A375 (cell line): Measurements from ENCODE around the gene ACO2. TPM values are rescaled to one million over a fixed set of nuclear protein-coding genes. Genes with fewer than 3 reads are reported as not detected.

Experiments
- total RNA-seq: library from RNA; depleted of rRNA; stranded (reverse); fragments of >200 nt; shearing (Covaris generic); gene quantifications from 2 replicates; pipeline ENCODE4 v1.2.3, GENCODE V29; 2014; rRNA removed

The ACO2 gene
- 45.5 and 51.5 TPM in 2 replicates for total RNA-seq

GRCh38 chr22:41468381-41469217 is at the start of gene ACO2, which contains the start of gene PHF5A:
TSS of gene ACO2 (plus strand) at chr22:41469117. CDS start at chr22:41469147, 30 bp downstream.
TSS of gene PHF5A (minus strand) at chr22:41468692. CDS start at chr22:41468653, 39 bp downstream.

GRCh38 chr22:41446639-41447434 is 22.1 kb upstream of the ACO2 start, which contains the start of gene TOB2:
TSS of gene TOB2 (minus strand) at chr22:41446801. CDS start at chr22:41437345, 9,456 bp downstream.

GRCh38 chr22:41543854-41544670 is 75.1 kb downstream of the ACO2 start, which contains the start of gene POLR3H:
TSS of gene POLR3H (minus strand) at chr22:41544470. CDS start at chr22:41544101, 369 bp downstream.

Other genes with a start within 250 kb of the ACO2 start
- gene CHADL, start 228.2 kb upstream of the ACO2 start, total RNA-seq = 1.0 and 1.2 TPM in 2 replicates
- 80.0 and 88.7 TPM in 2 replicates for gene RANGAP1, start 182.9 kb upstream of the ACO2 start, total RNA-seq
- 34.8 and 35.3 TPM in 2 replicates for gene ZC3H7B, start 167.6 kb upstream of the ACO2 start, total RNA-seq
- gene TEF, start 87.2 kb upstream of the ACO2 start, total RNA-seq = 4.8 and 5.5 TPM in 2 replicates
- 25.1 and 25.4 TPM in 2 replicates for gene TOB2, start 22.3 kb upstream of the ACO2 start, total RNA-seq
- 67.3 and 74.7 TPM in 2 replicates for gene PHF5A, start 425 bp upstream of the ACO2 start, total RNA-seq
- gene POLR3H, start 75.4 kb downstream of the ACO2 start, total RNA-seq = 15.0 and 22.0 TPM in 2 replicates
- gene CSDC2, start 91.9 kb downstream of the ACO2 start, total RNA-seq = 0.13 TPM in 1 of 2 replicates, not detected in the other
- gene PMM1, start 120.7 kb downstream of the ACO2 start, total RNA-seq = 13.2 and 16.8 TPM in 2 replicates
- 19.8 and 25.2 TPM in 2 replicates for gene DESI1, start 151.9 kb downstream of the ACO2 start, total RNA-seq
- 310 and 343 TPM in 2 replicates for gene XRCC6, start 152.2 kb downstream of the ACO2 start, total RNA-seq
- gene SNU13, start 219.8 kb downstream of the ACO2 start, total RNA-seq = 150 and 170 TPM in 2 replicates
- gene MEI1, start 230.4 kb downstream of the ACO2 start, total RNA-seq = 0.11 TPM in 1 of 2 replicates, not detected in the other